NB4 (cell line): ENCODE data around the gene LRRN4.
A peak's percentile ranks its signal among the peaks of the same experiment; 100 is the strongest.

Source experiments
- DNase-seq: peaks from one replicate; pipeline ENCODE4 v3.0.0; 2010; ENCODE audit warnings: low read depth
- H3K4me3 ChIP-seq: one replicate; pipeline ENCODE4 v1.5.1; 2011; ENCODE audit warnings: mild to moderate bottlenecking, low read depth, low read length, moderate library complexity
- CTCF ChIP-seq: IDR thresholded peaks from one replicate; pipeline ENCODE4 v1.5.1; 2012; ENCODE audit warnings: low read depth, low read length
- MAX ChIP-seq: IDR thresholded peaks from 2 replicates; pipeline ENCODE4 v1.6.1; 2011; ENCODE audit warnings: low read depth, low read length
- MYC ChIP-seq: IDR thresholded peaks from 2 replicates; pipeline ENCODE4 v1.6.1; 2011; ENCODE audit warnings: low read depth, low read length
- POLR2A ChIP-seq: IDR thresholded peaks from 2 replicates; pipeline ENCODE4 v1.6.1; 2011; ENCODE audit warnings: mild to moderate bottlenecking; ENCODE audit not compliant: insufficient read length; ENCODE audit errors: extremely low read depth

LRRN4 gene

GRCh38 chr20:6046432-6046831 lies 7.4 kb downstream of the LRRN4 start:
- no peak for DNase-seq
- H3K4me3 ChIP-seq, result no peak overlapping the region
- no peak for TF ChIP-seq MYC
- TF ChIP-seq POLR2A, result no peak
- no peak for TF ChIP-seq CTCF
- no peak for TF ChIP-seq MAX

- TF ChIP-seq POLR2A (no peak), MAX (no peak), MYC (no peak), CTCF (no peak)
- H3K4me3 ChIP-seq, result no peak overlapping the region
- DNase-seq, result peak; percentile 25
Observed at GRCh38 chr20:6045566-6045965, 8.3 kb downstream of the LRRN4 start.

- DNase-seq, result peak; percentile 30
- TF ChIP-seq POLR2A (no peak), CTCF (no peak), MAX (no peak), MYC (no peak)
- no peak overlapping the region for H3K4me3 ChIP-seq
Observed at GRCh38 chr20:6044115-6044514, 9.7 kb downstream of the LRRN4 start.

GRCh38 chr20:6041808-6042265 lies 12.0 kb downstream of the LRRN4 start:
- H3K4me3 ChIP-seq, result no peak overlapping the region
- no peak for TF ChIP-seq CTCF
- no peak for DNase-seq

- no peak for TF ChIP-seq MYC
- no peak for TF ChIP-seq CTCF
- TF ChIP-seq POLR2A, result no peak
- no peak for TF ChIP-seq MAX
- no peak overlapping the region for H3K4me3 ChIP-seq
- DNase-seq, result no peak
Observed at GRCh38 chr20:6040958-6041807, 12.7 kb downstream of the LRRN4 start.
